Liver (tissue), 3 donors: Measurements from ENCODE around the gene HSPB2.

ENCODE experiments used
- GABPA ChIP-seq, 2 donors: IDR thresholded peaks in 1 of 2; conservative IDR thresholded peaks in 1 of 2; 2 replicates each; pipeline ENCODE4 v1.6.1; 2016; ENCODE audit warnings: antibody characterized with exemption in 2 of 2, mild to moderate bottlenecking in 1 of 2, moderate library complexity in 1 of 2
- YY1 ChIP-seq: IDR thresholded peaks from 2 replicates; pipeline ENCODE4 v1.6.1; 2016; ENCODE audit warnings: antibody characterized with exemption, mild to moderate bottlenecking
- TF ChIP-seq, protein P1 (sequence below): fragments of 150-350 bp; IDR thresholded peaks from 2 replicates; pipeline ENCODE4 v1.5.1; 2017; ENCODE audit warnings: improper control_type of control experiment, low read depth, low read length; ENCODE audit not compliant: missing input control
- TF ChIP-seq, protein P2 (sequence below): IDR thresholded peaks from 2 replicates; pipeline ENCODE4 v1.6.1; 2016; ENCODE audit warnings: antibody characterized with exemption
- donor health status: healthy.
- donor health status: healthy.

DNA sequence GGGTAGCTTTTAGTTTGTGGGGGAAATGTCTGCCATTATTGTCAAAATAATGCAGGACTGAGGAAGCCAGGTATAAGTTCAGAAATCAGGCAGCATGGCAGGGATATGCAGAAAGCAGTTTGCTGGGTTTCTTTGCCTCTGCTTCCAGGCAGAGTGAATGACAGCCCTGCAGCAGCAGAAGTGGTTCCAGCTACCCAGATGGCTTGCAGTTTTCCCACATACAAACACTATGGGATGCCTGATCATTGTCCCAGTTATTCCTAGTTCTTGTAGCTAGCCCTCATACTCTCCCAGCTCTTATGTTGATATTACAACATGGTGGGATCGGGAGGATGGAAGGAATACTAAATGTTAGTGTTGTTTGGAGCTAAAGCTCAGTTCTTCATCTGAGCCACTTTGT, 21.8 kb downstream of the HSPB2 start:
- TF ChIP-seq, protein P1, sequence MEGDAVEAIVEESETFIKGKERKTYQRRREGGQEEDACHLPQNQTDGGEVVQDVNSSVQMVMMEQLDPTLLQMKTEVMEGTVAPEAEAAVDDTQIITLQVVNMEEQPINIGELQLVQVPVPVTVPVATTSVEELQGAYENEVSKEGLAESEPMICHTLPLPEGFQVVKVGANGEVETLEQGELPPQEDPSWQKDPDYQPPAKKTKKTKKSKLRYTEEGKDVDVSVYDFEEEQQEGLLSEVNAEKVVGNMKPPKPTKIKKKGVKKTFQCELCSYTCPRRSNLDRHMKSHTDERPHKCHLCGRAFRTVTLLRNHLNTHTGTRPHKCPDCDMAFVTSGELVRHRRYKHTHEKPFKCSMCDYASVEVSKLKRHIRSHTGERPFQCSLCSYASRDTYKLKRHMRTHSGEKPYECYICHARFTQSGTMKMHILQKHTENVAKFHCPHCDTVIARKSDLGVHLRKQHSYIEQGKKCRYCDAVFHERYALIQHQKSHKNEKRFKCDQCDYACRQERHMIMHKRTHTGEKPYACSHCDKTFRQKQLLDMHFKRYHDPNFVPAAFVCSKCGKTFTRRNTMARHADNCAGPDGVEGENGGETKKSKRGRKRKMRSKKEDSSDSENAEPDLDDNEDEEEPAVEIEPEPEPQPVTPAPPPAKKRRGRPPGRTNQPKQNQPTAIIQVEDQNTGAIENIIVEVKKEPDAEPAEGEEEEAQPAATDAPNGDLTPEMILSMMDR: no peak
- TF ChIP-seq, protein P2, sequence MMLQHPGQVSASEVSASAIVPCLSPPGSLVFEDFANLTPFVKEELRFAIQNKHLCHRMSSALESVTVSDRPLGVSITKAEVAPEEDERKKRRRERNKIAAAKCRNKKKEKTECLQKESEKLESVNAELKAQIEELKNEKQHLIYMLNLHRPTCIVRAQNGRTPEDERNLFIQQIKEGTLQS: no peak
- TF ChIP-seq YY1: no peak
- TF ChIP-seq GABPA (IDR thresholded peaks at IDR 0.05 in 1 of 2, conservative IDR thresholded peaks at IDR 0.05 in 1 of 2): no peak
